GM04504 (cell line): ENCODE measurements around the gene CREB3L4.
"Not testable (repeated sequence)": the region's sequence is repeated elsewhere in the genome, so short reads cannot be mapped to it uniquely, and the experiment has no call there.

Experiments used
- DNase-seq: peaks from one replicate; pipeline ENCODE4 v3.0.0-alpha.2; 2012; ENCODE audit warnings: low read depth

The CREB3L4 gene

GRCh38 chr1:153985941-153986761 lies 18.4 kb downstream of the CREB3L4 start, which contains the start of gene RAB13:
Gene RAB13 (minus strand): TSS chr1:153986339. CDS start chr1:153986236, 103 bp downstream.
- peak; percentile 70 for DNase-seq

- DNase-seq: no peak
These were observed 19.9 kb downstream of the CREB3L4 start for GRCh38 chr1:153987621-153988020.

GRCh38 chr1:153990468-153991150 lies 22.9 kb downstream of the CREB3L4 start, which contains the start of gene RPS27:
Gene RPS27 (plus strand): TSS chr1:153990762. CDS start chr1:153990797, 35 bp downstream.
- DNase-seq: peak; percentile 96

GRCh38 chr1:153991151-153991630 lies 23.5 kb downstream of the CREB3L4 start:
- no peak for DNase-seq

GRCh38 chr1:153991806-153992205 lies 24.1 kb downstream of the CREB3L4 start:
- DNase-seq: no peak

- no peak for DNase-seq
These were observed 27.5 kb downstream of the CREB3L4 start for GRCh38 chr1:153995202-153995601.

- no peak for DNase-seq
These were observed 27.9 kb downstream of the CREB3L4 start for GRCh38 chr1:153995640-153996039.

- not testable (repeated sequence) for DNase-seq
These were observed 29.2 kb downstream of the CREB3L4 start for GRCh38 chr1:153996882-153997281.

GRCh38 chr1:154000420-154000819 lies 32.7 kb downstream of the CREB3L4 start:
- DNase-seq: no peak

GRCh38 chr1:154006136-154006535 lies 38.4 kb downstream of the CREB3L4 start:
- DNase-seq: no peak

GRCh38 chr1:154012129-154012528 lies 44.4 kb downstream of the CREB3L4 start:
- DNase-seq: no peak

GRCh38 chr1:154012543-154012942 lies 44.8 kb downstream of the CREB3L4 start:
- DNase-seq: not testable (repeated sequence)

- peak; percentile 20 for DNase-seq
These were observed 46.6 kb downstream of the CREB3L4 start for GRCh38 chr1:154014154-154014907.

- DNase-seq: no peak
These were observed 51.6 kb downstream of the CREB3L4 start for GRCh38 chr1:154019269-154019668.

- DNase-seq: no peak
These were observed 52.2 kb downstream of the CREB3L4 start for GRCh38 chr1:154019940-154020339.
